GM12801 (cell line): Measurements from ENCODE around the gene PPP3R1.

Experiments
- TF ChIP-seq, protein P1 (sequence below): IDR thresholded peaks from one replicate; pipeline ENCODE4 v1.5.1; 2011; ENCODE audit warnings: control low read depth; ENCODE audit not compliant: insufficient read length; ENCODE audit errors: extremely low read depth

PPP3R1 gene, protein sequence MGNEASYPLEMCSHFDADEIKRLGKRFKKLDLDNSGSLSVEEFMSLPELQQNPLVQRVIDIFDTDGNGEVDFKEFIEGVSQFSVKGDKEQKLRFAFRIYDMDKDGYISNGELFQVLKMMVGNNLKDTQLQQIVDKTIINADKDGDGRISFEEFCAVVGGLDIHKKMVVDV

DNA sequence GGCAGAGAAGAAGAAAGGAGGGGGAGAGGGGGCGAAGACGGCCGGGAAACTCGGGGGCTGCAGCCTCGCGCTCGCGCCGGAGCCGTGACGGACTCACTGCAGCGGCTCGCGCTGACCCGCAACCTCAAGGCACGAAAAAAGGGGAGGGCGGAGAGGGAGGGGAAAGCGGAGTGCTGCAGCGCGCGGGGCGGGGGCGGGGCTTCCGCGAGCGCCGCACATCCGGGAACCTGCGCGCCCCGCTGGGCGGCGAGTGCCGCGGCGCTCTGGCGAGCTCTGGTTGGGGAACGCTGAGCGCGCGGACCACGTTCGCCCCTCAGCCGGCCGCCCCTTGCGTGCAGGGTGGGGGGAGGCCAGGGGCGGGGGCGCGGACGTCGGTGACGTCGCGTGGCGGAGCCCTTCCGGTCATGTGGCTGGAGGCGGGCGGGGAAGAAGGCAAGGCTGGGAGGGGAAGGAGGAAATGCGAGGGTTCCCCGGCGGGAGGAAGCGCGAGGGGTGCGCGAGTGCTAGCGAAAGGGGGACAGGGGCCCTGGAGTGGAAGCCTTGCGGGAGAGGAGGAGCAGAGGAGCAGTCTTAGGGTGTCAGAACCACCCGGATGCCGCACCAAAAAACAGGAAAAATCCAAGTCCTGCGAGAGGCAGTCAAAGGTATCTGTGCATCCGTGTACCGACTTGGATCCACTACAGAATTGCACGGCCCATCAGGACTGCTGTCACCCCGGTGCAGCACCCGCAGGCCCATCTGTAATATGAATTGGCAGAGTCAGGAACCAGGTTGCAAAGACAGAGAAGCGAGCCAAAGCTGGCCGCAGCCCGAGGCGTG lies at the start of gene PPP3R1:
TSS of gene PPP3R1 (minus strand) at position 133 of the 819 bp plus-strand sequence. CDS start 405 bp downstream, outside the sequence.
- TF ChIP-seq, protein P1, sequence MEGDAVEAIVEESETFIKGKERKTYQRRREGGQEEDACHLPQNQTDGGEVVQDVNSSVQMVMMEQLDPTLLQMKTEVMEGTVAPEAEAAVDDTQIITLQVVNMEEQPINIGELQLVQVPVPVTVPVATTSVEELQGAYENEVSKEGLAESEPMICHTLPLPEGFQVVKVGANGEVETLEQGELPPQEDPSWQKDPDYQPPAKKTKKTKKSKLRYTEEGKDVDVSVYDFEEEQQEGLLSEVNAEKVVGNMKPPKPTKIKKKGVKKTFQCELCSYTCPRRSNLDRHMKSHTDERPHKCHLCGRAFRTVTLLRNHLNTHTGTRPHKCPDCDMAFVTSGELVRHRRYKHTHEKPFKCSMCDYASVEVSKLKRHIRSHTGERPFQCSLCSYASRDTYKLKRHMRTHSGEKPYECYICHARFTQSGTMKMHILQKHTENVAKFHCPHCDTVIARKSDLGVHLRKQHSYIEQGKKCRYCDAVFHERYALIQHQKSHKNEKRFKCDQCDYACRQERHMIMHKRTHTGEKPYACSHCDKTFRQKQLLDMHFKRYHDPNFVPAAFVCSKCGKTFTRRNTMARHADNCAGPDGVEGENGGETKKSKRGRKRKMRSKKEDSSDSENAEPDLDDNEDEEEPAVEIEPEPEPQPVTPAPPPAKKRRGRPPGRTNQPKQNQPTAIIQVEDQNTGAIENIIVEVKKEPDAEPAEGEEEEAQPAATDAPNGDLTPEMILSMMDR, result no peak

DNA sequence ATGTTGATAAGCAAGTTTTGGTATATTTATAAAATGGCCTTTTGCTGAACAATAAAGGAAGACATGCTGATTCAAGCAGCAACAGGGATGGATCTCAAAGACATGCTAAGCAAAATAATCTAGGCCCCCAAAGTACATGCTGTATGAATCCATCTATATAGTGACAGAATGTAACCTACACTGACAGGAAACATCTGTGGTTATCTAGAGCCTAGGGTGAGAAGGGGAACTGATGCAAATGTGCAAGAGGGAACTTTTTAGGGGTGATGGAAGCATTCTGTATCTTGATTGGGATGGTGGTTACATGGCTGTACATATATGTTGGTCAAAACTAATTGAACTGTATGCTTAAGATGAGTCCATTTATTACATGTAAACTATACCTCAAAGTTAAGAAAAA lies 43.2 kb upstream of the PPP3R1 start:
- TF ChIP-seq, protein P1, result no peak

DNA sequence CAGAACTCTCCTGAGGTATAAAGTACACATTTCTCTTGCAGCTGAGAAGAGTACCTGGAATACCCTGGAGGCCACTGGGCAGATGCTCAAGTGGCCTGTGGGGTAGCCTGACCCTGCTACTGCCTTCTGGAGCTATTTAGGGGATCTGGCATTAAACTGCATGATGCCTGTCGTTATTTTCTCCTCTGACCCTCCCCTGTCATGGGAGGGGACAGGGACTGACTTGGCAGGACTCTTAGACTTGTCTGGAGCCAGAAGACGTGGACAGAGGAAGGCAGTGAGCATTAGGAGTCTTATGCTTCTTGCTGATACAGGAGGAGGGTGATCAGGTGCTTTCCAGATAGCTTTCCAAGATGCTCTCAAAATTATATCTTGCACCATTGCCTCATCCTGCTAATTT lies 42.6 kb upstream of the PPP3R1 start:
- TF ChIP-seq, protein P1, result no peak

DNA sequence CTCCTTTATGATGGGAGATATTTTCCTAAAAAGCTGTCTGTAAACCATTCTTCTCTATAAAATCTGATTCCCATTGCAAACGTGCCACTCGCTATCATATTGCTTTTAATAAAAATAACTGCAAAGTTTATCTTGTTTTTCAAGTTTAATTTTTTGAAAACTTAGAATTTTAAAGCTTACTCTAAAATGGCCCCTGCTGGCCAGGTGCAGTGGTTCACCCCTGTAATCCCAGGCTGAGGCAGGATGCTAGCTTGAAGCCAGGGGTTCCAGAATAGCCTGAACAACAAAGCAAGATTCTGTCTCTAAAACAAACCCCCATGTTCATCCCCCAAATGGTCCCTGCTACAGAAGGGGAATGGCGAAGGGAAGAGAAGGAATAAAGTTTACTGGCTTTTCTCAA lies 41.9 kb upstream of the PPP3R1 start:
- TF ChIP-seq, protein P1, result no peak

DNA sequence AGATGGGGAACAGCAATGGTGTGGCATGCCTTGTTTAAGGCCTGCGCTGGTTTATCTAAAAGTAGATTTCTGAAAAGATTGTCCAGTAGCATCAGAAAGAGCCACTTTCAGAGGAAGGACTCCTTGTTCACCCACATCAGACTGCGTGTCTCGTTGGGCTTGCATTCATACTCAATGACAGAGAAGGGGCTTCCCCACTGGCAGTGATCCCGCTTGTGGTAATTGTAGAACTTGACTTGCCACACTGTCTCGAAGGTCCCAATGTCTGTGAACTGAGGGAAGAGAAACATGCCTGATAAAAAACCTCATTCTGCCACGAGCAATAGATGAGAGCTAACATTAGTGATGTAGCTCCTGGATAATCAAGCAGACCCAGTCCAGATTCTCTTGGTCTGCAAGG lies 41.4 kb upstream of the PPP3R1 start:
- TF ChIP-seq, protein P1, result no peak

DNA sequence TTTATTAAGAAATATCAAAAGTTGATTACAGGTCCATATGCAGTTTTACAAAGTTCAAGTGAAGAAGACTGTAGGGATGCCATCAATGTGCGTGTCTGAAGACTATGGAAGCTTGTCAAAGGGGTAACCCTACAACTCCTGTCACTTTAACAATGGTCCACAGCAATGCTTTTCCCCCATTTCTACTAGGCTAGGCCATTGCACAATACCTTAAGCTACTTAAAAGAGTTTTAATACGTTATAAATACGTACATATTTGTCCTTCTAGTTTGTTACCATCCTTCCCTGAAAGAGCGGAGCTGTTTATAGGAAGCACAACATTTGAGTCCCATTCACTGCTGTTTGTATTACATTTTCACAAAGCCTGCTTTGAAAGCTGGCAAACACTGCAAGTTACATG lies 40.7 kb upstream of the PPP3R1 start:
- TF ChIP-seq, protein P1, result no peak

DNA sequence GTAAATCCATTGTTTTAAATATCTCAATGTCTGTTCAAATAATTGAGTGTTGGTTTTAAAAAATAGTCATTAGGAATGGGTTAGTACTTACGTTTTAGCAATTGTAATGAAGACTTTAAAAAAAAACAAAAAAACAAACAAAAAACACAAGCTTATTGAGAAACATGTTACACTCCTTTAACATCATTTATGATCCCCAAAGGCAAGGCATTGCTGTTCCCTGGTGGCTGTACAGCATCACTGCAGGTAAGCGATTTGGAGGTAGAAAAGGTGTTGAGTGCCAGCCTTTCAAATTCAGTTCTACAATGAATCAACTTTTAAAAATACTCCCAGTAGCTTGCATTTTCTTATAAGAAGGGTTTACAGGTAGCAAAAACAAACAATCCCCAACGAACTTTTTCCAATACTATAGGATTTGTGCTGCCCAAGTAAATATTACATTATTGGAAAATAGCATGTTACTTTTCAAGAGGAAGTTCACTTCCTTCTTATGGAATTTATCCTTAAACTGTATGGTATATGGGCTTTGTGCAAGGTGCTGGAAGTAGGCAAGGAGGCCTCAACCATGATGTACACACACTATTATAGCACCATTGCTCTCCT lies 39.9 kb upstream of the PPP3R1 start:
- TF ChIP-seq, protein P1, result peak; percentile 72
